Measurements from ENCODE around the gene MYCN.
"Not testable (repeated sequence)": the region's sequence is repeated elsewhere in the genome, so short reads cannot be mapped to it uniquely, and the experiment has no call there.

MYCN gene

DNA sequence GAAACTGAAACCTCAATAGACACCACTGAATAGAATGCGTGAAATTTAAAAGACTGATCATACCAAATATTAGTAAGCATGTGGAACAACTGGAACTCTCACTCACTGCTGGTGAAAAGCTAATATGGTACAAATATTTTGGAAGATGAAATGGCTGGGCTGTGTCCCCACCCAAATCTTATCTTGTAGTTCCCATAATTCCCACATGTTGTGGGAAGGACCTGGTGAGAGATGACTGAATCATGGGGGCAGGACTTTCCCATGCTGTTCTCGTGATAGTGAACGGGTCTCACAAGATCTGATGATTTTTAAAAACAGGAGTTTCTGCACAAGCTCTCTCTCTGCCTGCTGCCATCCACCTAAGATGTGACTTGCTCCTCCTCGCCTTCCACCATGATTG is 32.0 kb upstream of the MYCN start:
- no peak for DNase-seq

DNA sequence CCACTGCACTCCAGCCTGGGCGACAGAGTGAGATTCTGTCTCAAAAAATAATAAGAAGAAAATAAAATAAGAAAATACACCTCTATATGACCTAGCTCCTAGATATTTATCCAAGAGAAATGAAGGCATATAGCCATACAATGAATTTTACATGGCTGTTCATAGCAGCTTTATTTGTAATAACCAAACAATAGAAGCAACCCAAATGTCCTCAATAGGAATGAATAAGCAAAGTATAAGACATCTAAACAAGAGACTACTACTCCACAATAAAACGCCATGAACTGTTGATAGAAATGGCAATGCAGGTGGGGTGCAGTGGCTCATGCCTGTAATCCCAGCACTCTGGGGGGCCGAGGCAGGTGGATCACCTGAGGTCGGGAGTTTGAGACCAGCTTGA is 31.2 kb upstream of the MYCN start:
- no peak for DNase-seq

DNA sequence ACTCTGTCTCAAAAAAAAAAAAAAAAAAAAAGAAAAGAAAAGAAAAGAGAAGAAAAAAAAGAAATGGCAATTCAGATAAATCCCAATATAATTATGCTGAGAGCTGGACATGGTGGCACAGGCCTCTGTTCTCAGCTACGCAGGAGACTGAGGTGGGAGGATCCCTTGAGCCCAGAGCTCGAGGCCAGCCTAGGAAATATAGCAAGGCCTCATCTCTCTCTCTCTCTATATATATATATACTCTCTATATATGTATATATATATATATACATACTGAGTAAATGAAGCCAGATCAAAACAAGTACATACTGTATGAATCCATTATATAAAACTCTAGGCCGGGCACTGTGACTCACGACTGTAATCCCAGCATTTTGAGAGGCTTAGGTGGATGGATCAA is 30.6 kb upstream of the MYCN start:
- DNase-seq = no peak

GRCh38 chr2:15911270-15911669 is 29.1 kb upstream of the MYCN start:
- not testable (repeated sequence) for DNase-seq

- no peak for DNase-seq
Measured at GRCh38 chr2:15911686-15912085, 28.7 kb upstream of the MYCN start.

- no peak for DNase-seq
Measured at GRCh38 chr2:15912203-15912602, 28.1 kb upstream of the MYCN start.

DNA sequence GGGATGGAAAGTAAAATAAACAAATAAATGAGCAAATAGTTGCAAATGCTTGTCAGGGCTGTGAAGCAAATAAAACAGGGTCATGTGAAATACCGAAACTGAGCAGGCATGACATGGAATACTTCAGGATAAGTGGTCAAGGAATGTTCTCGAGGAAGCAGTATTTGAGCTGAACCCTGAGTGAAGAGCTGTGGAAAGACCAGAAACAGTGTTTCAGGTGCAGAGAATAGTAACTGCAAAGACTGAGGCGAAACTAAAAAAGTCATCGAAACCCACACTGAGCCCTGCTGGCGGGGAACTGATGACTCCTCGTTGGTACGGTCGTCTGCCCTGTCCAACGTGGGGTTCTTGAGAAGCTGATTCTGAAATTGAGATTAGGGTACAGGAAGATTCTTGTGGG is 27.2 kb upstream of the MYCN start:
- DNase-seq = no peak

DNA sequence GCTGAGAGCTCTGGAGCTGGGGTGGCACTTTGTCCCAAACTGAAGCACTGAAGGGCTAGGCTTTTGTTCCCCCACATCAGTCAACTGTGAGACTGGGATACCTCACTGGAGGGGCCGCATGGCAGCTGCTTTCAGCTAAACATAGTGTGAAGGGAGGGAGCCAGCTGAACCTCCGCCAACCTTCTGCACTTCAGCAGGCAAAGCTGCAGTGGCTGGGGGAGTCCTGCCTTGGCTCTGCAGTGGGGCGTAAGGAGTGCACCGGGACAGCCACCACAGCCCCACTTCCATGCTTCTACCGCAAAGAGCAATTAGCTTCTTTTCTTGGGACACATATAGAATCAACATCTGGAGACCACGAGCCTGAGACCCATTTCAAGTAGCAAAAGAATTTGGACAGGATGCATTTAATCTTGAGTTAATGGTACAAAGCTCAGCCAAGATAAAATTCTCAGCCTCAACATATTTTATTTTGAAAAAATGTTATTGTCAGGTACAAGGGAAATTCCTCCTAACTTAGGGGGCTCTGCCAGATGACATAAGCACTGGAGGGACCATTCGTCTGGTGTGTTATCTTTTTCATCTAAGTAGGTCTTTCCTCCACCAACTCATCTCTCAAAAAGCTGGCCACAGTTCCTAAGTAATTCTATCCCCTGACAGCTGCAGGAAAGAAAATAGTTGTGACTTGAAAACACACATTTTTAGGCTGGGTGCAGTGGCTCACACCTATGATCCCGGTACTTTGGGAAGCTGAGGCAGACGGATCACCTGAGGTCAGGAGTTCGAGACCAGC is 25.6 kb upstream of the MYCN start:
- DNase-seq = no peak

- not testable (repeated sequence) for DNase-seq
Measured at GRCh38 chr2:15915546-15915945, 24.8 kb upstream of the MYCN start.

DNA sequence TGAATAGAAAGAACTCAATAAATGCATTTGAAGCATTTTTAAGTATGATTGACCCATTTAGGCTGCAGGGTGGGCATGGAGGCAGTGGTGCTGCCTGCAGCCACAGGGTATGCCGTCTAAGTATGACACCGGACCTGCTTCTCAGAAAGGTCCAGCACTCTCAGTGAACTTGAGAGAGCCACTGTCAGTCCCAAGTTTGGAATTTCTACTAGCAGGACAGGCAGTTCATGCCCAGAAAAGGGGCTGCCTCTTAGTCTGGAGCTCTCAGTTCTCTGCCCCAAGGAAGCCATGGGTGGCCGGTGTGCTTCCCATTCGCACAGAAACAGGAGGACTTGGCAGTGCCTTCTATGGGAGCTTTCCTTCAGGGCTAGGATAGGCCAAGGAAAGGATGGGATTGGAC is 24.0 kb upstream of the MYCN start:
- no peak for DNase-seq

GRCh38 chr2:15918761-15919356 is 21.5 kb upstream of the MYCN start:
- no peak for DNase-seq

DNA sequence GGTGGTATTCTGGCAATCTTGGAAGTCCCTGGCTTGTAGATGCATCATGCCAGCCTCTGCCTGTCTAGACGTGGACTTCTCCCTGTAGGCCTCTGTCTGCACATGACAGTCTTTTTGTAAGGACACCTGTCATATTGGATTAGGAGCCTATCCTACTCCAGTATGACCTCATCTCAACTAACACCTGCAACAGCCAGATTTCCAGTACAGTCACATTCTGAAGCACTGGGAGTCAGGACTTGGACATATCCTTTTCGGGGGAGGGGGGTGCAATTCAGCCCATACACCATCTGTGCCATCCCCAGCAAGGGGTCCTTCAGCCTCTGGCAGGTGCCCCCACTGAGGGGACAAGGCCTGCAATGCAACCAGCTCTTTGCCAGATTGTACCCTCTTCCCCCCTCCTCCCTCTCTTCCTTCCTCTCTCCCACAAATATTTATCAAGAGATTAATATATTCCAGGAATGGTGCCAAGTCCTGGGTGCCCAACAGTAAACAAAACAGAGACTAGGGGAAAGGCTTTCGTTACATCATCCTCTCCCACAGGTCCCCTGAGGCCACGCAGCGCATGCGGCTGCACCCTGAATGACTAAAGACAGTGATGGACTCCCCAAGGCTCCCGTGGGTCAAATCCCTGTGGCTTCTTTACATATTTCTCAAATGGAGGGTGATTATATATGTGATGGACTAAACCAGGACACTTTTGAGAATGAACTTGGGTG is 20.5 kb upstream of the MYCN start:
- DNase-seq = peak; percentile 100

- DNase-seq = no peak
Measured at GRCh38 chr2:15920696-15921095, 19.7 kb upstream of the MYCN start.

- no peak for DNase-seq
Measured at GRCh38 chr2:15923597-15923996, 16.8 kb upstream of the MYCN start.

DNA sequence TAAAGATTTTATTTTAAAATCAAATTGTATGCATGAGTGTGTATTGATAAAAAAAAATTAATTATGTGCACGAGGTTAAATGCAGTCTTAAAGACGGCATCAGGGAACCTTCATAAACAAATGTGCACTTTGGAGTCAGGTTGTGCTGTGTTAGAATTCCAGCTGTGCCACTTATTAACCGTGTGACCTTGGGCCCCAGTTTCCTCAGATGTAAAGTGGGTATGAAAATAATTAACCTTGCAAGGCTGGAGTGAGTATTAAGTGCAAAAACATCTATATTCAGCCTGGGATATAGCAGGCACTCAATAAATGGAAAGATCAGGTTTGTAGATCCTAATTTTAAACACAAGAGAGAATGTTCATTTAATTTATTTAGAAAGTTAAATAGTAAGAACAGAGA is 14.5 kb upstream of the MYCN start:
- no peak for DNase-seq

DNA sequence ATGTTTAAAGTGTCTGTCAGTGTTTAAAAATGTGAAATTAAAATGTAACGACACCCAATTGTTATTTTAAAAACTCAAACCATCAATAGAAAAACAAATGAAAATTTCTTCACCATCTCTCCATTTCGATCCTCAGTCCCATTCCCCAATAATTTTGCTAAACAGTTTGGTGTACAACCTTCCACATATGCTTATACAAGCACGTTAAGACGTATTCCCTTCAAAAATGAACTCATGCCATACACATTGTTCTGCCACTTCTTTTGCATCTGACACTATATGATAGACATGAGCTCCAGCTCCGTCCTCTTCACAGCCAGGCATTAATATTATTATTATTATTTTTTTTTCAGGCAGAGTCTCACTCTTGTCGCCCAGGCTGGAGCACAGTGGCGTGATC is 14.1 kb upstream of the MYCN start:
- DNase-seq = no peak

DNA sequence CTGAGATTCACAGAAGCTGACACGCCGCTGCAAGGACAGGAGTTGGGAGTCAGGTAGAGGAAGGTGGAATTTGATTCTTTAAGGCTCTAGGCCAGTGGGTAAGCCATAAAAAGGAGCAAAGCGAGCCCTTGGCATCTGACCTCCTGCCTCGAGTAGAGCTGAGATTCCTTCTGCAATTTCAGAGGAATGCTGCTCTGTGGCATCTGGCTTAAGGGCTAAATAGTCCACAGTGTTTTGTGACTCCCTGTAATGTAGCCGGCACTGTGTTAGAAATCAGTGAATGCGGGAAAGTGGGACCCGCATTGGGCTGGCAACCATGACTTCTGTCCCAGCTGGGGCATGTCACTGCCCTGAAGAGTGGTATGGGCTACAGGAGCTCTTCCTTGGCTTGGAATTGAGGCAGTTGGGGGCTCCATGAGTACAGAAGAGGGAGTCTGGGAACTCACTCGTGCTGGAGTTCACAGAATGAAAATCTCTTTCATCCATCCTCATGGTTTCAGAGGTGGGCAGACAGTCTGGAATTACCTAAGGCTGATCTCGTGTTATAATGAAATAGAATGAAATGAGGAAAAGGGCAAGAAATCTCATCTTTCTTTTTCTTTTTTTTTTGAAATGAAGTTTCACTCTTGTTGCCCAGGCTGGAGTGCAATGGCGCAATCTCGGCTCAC is 12.7 kb upstream of the MYCN start:
- no peak for DNase-seq

DNA sequence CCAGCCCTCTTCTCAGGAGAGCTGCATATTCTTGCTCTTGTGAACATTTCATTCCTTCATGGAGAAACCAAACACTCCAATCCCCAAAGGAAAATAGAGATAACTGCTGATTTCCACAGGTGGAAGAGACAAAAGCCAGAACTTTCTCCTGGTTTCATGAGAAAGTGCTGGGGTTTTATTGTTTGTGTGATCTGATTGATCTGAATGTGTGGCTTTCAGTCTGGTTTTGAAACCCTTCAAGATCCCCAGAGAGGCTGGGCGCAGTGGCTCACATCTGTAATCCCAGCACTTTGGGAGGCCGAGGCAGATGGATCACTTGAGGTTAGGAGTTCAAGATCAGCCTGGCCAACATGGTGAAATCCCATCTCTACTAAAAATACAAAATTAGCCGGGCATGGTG is 11.3 kb upstream of the MYCN start:
- DNase-seq = not testable (repeated sequence)

DNA sequence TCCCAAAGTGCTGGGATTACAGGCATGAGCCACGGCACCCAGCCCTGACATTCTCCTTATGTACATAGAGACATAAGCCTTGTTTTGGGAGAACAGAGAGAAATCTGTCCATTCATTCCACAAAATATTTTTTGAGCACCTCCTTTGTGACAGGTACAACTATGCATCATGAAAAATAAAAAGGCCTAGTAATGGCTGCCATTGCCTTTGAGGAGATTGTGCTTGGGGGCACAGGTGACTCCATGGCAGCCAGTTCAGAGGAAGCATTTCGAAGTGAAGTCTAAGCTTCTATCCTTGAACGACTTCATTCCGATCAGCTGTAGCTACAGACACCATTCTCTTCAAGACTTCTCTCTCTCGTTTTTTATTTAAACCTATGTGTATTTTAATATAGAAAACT is 10.5 kb upstream of the MYCN start:
- no peak for DNase-seq

- DNase-seq = no peak
Measured at GRCh38 chr2:15930589-15931318, 9.6 kb upstream of the MYCN start.

GRCh38 chr2:15931319-15931890 is 8.9 kb upstream of the MYCN start:
- peak; percentile 58 for DNase-seq

DNA sequence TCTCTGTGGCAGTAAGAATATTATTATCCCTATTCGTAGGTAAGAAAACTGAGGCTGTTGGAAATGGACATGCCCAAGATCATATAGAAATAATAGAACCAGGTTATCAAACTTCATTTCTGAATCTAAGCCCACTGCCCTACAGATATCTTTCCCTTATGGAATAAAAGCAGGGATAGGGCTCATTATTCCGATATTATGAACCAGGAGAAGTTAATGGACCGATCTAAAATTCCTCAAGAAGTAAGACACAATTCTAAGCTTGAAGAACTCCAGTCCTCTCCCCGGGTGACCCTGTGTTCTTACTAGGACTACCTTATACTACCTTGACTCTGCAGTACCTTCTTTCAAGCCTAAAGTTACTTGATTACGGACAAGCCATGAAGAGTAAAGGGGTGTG is 8.4 kb upstream of the MYCN start:
- no peak for DNase-seq
